ENCODE data around the gene CFI. TPM values are rescaled to one million over a fixed set of nuclear protein-coding genes. Genes with fewer than 3 reads are reported as not detected.

The CFI gene
- total RNA-seq, 2 experiments from 2014 or later, result not detected

- Histone ChIP-seq H3K9me3 (ENCODE audit: low read length) (no peaks in the 10 kb centered on the region), H4K20me1 (ENCODE audit: insufficient read depth, low read length) (no peaks in the 10 kb centered on the region), H3K4me1 (ENCODE audit: insufficient read depth, low read length, poor library complexity, severe bottlenecking) (no peaks in the 10 kb centered on the region), H3K27ac (ENCODE audit: low read depth, low read length, poor library complexity, severe bottlenecking) (no peak overlapping the region), H3K9me2 (ENCODE audit: insufficient read depth, low read length) (no peaks in the 10 kb centered on the region), H3K79me2 (ENCODE audit: insufficient read depth, low read depth, low read length) (no peaks in the 10 kb centered on the region), H2AFZ (ENCODE audit: low read length) (no peak overlapping the region), H3K4me3 (ENCODE audit: low read depth, low read length, poor library complexity, severe bottlenecking) (no peak overlapping the region), H3K36me3 (ENCODE audit: insufficient read depth, low read length) (no peaks in the 10 kb centered on the region), H3K4me2 (ENCODE audit: low read length) (no peak overlapping the region)
- DNase-seq (ENCODE audit: low spot score), result no peak
- CTCF ChIA-PET (ENCODE audit: unreplicated experiment), result no interaction called here
- POLR2A ChIA-PET, result no interaction called here
- TF ChIP-seq CTCF (conservative IDR thresholded peaks at IDR 0.05; ENCODE audit: low read length), result no peak
- no peak for TF ChIP-seq EZH2phosphoT487 (IDR thresholded peaks at IDR 0.05; ENCODE audit: borderline replicate concordance, low read depth, low read length)
- no TSS peak for BruUV-seq (replicated peaks)
- intact Hi-C loops (cut with micrococcal nuclease; ENCODE audit: unreplicated experiment), result no loop called here
Observed at GRCh38 chr4:109735566-109736365, 66.0 kb downstream of the CFI start.

GRCh38 chr4:109733728-109734127 lies 68.1 kb downstream of the CFI start:
- no peak overlapping the region for H3K27ac ChIP-seq (ENCODE audit: low read depth, low read length, poor library complexity, severe bottlenecking)
- no peaks in the 10 kb centered on the region for H4K20me1 ChIP-seq (ENCODE audit: insufficient read depth, low read length)
- POLR2A ChIA-PET, result interaction anchor here (0.7 kb wide), 1 partner anchor 11 kb away, joined by 3 read pairs; no protein-coding TSS in a partner anchor
- H3K4me2 ChIP-seq (ENCODE audit: low read length), result no peak overlapping the region
- no TSS peak for BruUV-seq (replicated peaks)
- TF ChIP-seq CTCF (conservative IDR thresholded peaks at IDR 0.05; ENCODE audit: low read length) (no peak), EZH2phosphoT487 (IDR thresholded peaks at IDR 0.05; ENCODE audit: borderline replicate concordance, low read depth, low read length) (no peak)
- CTCF ChIA-PET (ENCODE audit: unreplicated experiment), result no interaction called here
- H3K9me3 ChIP-seq (ENCODE audit: low read length), result no peaks in the 10 kb centered on the region
- H3K36me3 ChIP-seq (ENCODE audit: insufficient read depth, low read length), result no peaks in the 10 kb centered on the region
- peaks cover 11% of the 10 kb centered on the region for H3K4me1 ChIP-seq (ENCODE audit: insufficient read depth, low read length, poor library complexity, severe bottlenecking)
- H2AFZ ChIP-seq (ENCODE audit: low read length), result no peak overlapping the region
- H3K9me2 ChIP-seq (ENCODE audit: insufficient read depth, low read length), result no peaks in the 10 kb centered on the region
- DNase-seq (ENCODE audit: low spot score), result no peak
- H3K4me3 ChIP-seq (ENCODE audit: low read depth, low read length, poor library complexity, severe bottlenecking), result no peak overlapping the region
- H3K79me2 ChIP-seq (ENCODE audit: insufficient read depth, low read depth, low read length), result peaks cover 7% of the 10 kb centered on the region; the same call in 1 of the 2 replicates
- intact Hi-C loops (cut with micrococcal nuclease; ENCODE audit: unreplicated experiment), result no loop called here
